ENCODE data around the gene PDCD11. TPM values are rescaled to one million over a fixed set of nuclear protein-coding genes. Genes with fewer than 3 reads are reported as not detected.
A peak's percentile ranks its signal among the peaks of the same experiment; 100 is the strongest.
"Not testable (repeated sequence)": the region's sequence is repeated elsewhere in the genome, so short reads cannot be mapped to it uniquely, and the experiment has no call there.

PDCD11 gene
- total and polyA plus RNA-seq, 2 experiments from 2014 or later: 14.8 to 15.5 TPM

GRCh38 chr10:103415581-103415980 lies 19.2 kb downstream of the PDCD11 start:
- Histone ChIP-seq H3K36me3 (replicated peaks; ENCODE audit: insufficient read depth, low read depth) (no peaks in the 10 kb centered on the region), H3K4me3 (no peak overlapping the region), H3K27me3 (no peaks in the 10 kb centered on the region), H3K9me2 (replicated peaks; ENCODE audit: insufficient read depth) (no peaks in the 10 kb centered on the region), H2AFZ (no peak overlapping the region), H3K27ac (no peak overlapping the region), H3K79me2 (no peaks in the 10 kb centered on the region), H3K4me2 (no peak overlapping the region), H4K20me1 (ENCODE audit: insufficient read depth, poor library complexity, severe bottlenecking) (no peaks in the 10 kb centered on the region), H3K4me1 (ENCODE audit: insufficient read depth) (no peaks in the 10 kb centered on the region), H3K9me3 (ENCODE audit: low read depth) (no peaks in the 10 kb centered on the region)
- TF ChIP-seq EZH2phosphoT487 (IDR thresholded peaks at IDR 0.05; ENCODE audit: low read depth, severe bottlenecking, unreplicated experiment) (no peak), EZH2 (IDR thresholded peaks at IDR 0.05; ENCODE audit: borderline replicate concordance) (no peak)
- TF ChIP-seq, protein P1, sequence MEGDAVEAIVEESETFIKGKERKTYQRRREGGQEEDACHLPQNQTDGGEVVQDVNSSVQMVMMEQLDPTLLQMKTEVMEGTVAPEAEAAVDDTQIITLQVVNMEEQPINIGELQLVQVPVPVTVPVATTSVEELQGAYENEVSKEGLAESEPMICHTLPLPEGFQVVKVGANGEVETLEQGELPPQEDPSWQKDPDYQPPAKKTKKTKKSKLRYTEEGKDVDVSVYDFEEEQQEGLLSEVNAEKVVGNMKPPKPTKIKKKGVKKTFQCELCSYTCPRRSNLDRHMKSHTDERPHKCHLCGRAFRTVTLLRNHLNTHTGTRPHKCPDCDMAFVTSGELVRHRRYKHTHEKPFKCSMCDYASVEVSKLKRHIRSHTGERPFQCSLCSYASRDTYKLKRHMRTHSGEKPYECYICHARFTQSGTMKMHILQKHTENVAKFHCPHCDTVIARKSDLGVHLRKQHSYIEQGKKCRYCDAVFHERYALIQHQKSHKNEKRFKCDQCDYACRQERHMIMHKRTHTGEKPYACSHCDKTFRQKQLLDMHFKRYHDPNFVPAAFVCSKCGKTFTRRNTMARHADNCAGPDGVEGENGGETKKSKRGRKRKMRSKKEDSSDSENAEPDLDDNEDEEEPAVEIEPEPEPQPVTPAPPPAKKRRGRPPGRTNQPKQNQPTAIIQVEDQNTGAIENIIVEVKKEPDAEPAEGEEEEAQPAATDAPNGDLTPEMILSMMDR (IDR thresholded peaks at IDR 0.05; ENCODE audit: poor library complexity): no peak
- no peak for DNase-seq (ENCODE audit: low spot score)
- WGBS (ENCODE audit: low lambda C conversion rate, missing lambda C conversion rate): 89% methylated on average over 8 of the region's 8 CpGs

DNA sequence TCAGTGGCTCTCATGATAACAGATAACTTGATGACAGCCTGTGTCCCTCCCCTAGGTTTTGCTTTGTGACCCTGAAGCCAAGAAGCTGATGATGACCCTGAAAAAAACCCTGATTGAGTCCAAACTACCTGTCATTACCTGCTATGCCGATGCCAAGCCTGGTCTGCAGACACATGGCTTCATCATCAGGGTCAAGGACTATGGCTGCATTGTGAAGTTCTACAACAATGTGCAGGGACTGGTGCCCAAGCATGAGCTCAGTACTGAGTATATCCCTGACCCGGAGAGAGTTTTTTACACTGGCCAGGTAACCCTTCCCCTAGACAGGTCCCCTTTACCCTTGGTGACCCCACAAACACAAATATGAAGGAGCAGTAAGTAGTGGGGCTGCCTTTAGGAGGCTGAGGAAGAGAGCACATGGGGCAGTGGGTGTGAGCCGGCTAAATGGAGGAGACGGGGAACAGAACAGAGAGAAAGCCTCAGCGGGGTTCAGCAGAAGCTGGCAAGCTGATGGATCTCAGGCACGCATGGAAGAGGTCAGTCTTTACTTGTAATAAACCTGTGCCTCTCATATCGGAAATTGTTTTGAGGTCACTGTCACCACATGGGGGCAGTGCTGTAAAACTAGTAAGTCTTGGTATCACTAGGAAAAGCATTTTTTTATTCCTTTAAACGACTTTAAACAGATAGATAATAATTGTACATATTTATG lies 20.2 kb downstream of the PDCD11 start:
- Histone ChIP-seq H3K36me3 (replicated peaks; ENCODE audit: insufficient read depth, low read depth) (no peaks in the 10 kb centered on the region), H4K20me1 (ENCODE audit: insufficient read depth, poor library complexity, severe bottlenecking) (no peaks in the 10 kb centered on the region)

GRCh38 chr10:103417148-103417469 lies 20.7 kb downstream of the PDCD11 start:
- H3K36me3 ChIP-seq (replicated peaks; ENCODE audit: insufficient read depth, low read depth); H3K9me3 ChIP-seq (ENCODE audit: low read depth); H3K4me3 ChIP-seq; H3K4me1 ChIP-seq (ENCODE audit: insufficient read depth); H3K27me3 ChIP-seq; H3K9me2 ChIP-seq (replicated peaks; ENCODE audit: insufficient read depth); H2AFZ ChIP-seq; H4K20me1 ChIP-seq (ENCODE audit: insufficient read depth, poor library complexity, severe bottlenecking); DNase-seq (ENCODE audit: low spot score); H3K4me2 ChIP-seq; H3K79me2 ChIP-seq; H3K27ac ChIP-seq: not testable (repeated sequence)
- WGBS (ENCODE audit: low lambda C conversion rate, missing lambda C conversion rate): 95% methylated on average over 5 of the region's 5 CpGs

More for the DNA sequence above, 20.2 kb downstream of the PDCD11 start:
- 74% methylated on average over 8 of the region's 8 CpGs for whole genome bisulfite sequencing (ENCODE audit: low lambda C conversion rate, missing lambda C conversion rate)
- no peak overlapping the region for H3K4me3 ChIP-seq
- no peak overlapping the region for H2AFZ ChIP-seq
- H3K4me1 ChIP-seq (ENCODE audit: insufficient read depth): no peaks in the 10 kb centered on the region
- peak; percentile 77 for DNase-seq (ENCODE audit: low spot score)
- no peak overlapping the region for H3K27ac ChIP-seq
- H3K27me3 ChIP-seq: no peaks in the 10 kb centered on the region
- no peak overlapping the region for H3K4me2 ChIP-seq
- no peak for TF ChIP-seq EZH2phosphoT487 (IDR thresholded peaks at IDR 0.05; ENCODE audit: low read depth, severe bottlenecking, unreplicated experiment)
- TF ChIP-seq, protein P1 (IDR thresholded peaks at IDR 0.05; ENCODE audit: poor library complexity): peak; percentile 65
- TF ChIP-seq EZH2 (IDR thresholded peaks at IDR 0.05; ENCODE audit: borderline replicate concordance): no peak
- no peaks in the 10 kb centered on the region for H3K9me3 ChIP-seq (ENCODE audit: low read depth)
- no peaks in the 10 kb centered on the region for H3K79me2 ChIP-seq
- no peaks in the 10 kb centered on the region for H3K9me2 ChIP-seq (replicated peaks; ENCODE audit: insufficient read depth)

GRCh38 chr10:103417601-103418000 lies 21.2 kb downstream of the PDCD11 start:
- Histone ChIP-seq H3K9me2 (replicated peaks; ENCODE audit: insufficient read depth) (no peaks in the 10 kb centered on the region), H3K36me3 (replicated peaks; ENCODE audit: insufficient read depth, low read depth) (no peaks in the 10 kb centered on the region)
- TF ChIP-seq EZH2phosphoT487 (IDR thresholded peaks at IDR 0.05; ENCODE audit: low read depth, severe bottlenecking, unreplicated experiment) (no peak), EZH2 (IDR thresholded peaks at IDR 0.05; ENCODE audit: borderline replicate concordance) (no peak)
- TF ChIP-seq, protein P1 (IDR thresholded peaks at IDR 0.05; ENCODE audit: poor library complexity): no peak

More at GRCh38 chr10:103417601-103418000, 21.2 kb downstream of the PDCD11 start:
- H3K79me2 ChIP-seq: no peaks in the 10 kb centered on the region
- H3K27me3 ChIP-seq: no peaks in the 10 kb centered on the region
- H4K20me1 ChIP-seq (ENCODE audit: insufficient read depth, poor library complexity, severe bottlenecking): no peaks in the 10 kb centered on the region
- no peaks in the 10 kb centered on the region for H3K4me1 ChIP-seq (ENCODE audit: insufficient read depth)
- DNase-seq (ENCODE audit: low spot score): no peak
- no peaks in the 10 kb centered on the region for H3K9me3 ChIP-seq (ENCODE audit: low read depth)
- no peak overlapping the region for H3K4me2 ChIP-seq
- WGBS (ENCODE audit: low lambda C conversion rate, missing lambda C conversion rate): 98% methylated on average over 5 of the region's 5 CpGs
- H3K4me3 ChIP-seq: no peak overlapping the region
- no peak overlapping the region for H2AFZ ChIP-seq
- H3K27ac ChIP-seq: no peak overlapping the region
